Osteoblast (primary cell): ENCODE results near the gene PAFAH1B1. TPM values are rescaled to one million over a fixed set of nuclear protein-coding genes. Genes with fewer than 3 reads are reported as not detected.
"Not testable (repeated sequence)": the region's sequence is repeated elsewhere in the genome, so short reads cannot be mapped to it uniquely, and the experiment has no call there.

Experiments
- DNase-seq: peaks from one replicate; pipeline ENCODE4 v3.0.0; 2011; ENCODE audit warnings: low spot score, mixed read lengths; ENCODE audit not compliant: insufficient read length; ENCODE audit errors: missing footprints
- H2AFZ ChIP-seq: 2 replicates; pipeline ENCODE4 v1.6.0; 2011; ENCODE audit warnings: mild to moderate bottlenecking, low read length
- H3K27ac ChIP-seq: 2 replicates; pipeline ENCODE4 v1.5.1; 2011; ENCODE audit warnings: mild to moderate bottlenecking, low read depth, low read length, moderate library complexity
- H3K27me3 ChIP-seq: 2 replicates; pipeline ENCODE4 v1.6.0; 2012; ENCODE audit warnings: mild to moderate bottlenecking, control low read depth, inconsistent platforms, low read length, moderate library complexity; ENCODE audit not compliant: insufficient read depth
- H3K36me3 ChIP-seq: 2 replicates; pipeline ENCODE4 v1.5.1; 2011; ENCODE audit warnings: mild to moderate bottlenecking, low read length, control low read depth, moderate library complexity; ENCODE audit not compliant: insufficient read depth
- H3K4me1 ChIP-seq: 2 replicates; pipeline ENCODE4 v1.5.1; 2011; ENCODE audit warnings: mild to moderate bottlenecking, low read length, control low read depth, moderate library complexity; ENCODE audit not compliant: insufficient read depth
- H3K4me2 ChIP-seq: 2 replicates; pipeline ENCODE4 v1.6.0; 2011; ENCODE audit warnings: mild to moderate bottlenecking, low read length; ENCODE audit not compliant: insufficient read depth
- H3K4me3 ChIP-seq: fragments of 200-600 bp; sonication (generic); 3 replicates; pipeline ENCODE4 v1.5.1; 2012; ENCODE audit warnings: mild to moderate bottlenecking, low read length, inconsistent platforms; ENCODE audit not compliant: insufficient read depth
- H3K79me2 ChIP-seq: 2 replicates; pipeline ENCODE4 v1.6.0; 2012; ENCODE audit warnings: mild to moderate bottlenecking, low read length, control low read depth, inconsistent platforms; ENCODE audit not compliant: insufficient read depth
- H3K9me3 ChIP-seq: 2 replicates; pipeline ENCODE4 v1.5.1; 2011; ENCODE audit warnings: low read depth, low read length, control low read depth
- H4K20me1 ChIP-seq: 2 replicates; pipeline ENCODE4 v1.6.0; 2012; ENCODE audit warnings: mild to moderate bottlenecking, low read length, control low read depth; ENCODE audit not compliant: insufficient read depth
- CTCF ChIP-seq: IDR thresholded peaks from 2 replicates; pipeline ENCODE4 v1.5.1; 2011; ENCODE audit warnings: mild to moderate bottlenecking, low read depth, low read length, moderate library complexity; ENCODE audit errors: extremely low read depth
- total RNA-seq: library from RNA; depleted of rRNA; stranded (reverse); fragments of >200 nt; gene quantifications from 2 replicates; pipeline ENCODE4 v1.2.3, GENCODE V29; 2012

The PAFAH1B1 gene
- total RNA-seq = 113 and 128 TPM in 2 replicates

- H3K79me2 ChIP-seq = peaks cover 43% of the 10 kb centered on the region
- H3K9me3 ChIP-seq = no peaks in the 10 kb centered on the region
- H3K36me3 ChIP-seq = no peaks in the 10 kb centered on the region
- DNase-seq = peak; percentile 99
- peaks cover 37% of the 10 kb centered on the region for H4K20me1 ChIP-seq
- peak within 1 kb of the TSS; percentile 99 for H3K4me3 ChIP-seq
- TF ChIP-seq CTCF = no peak
- H3K27me3 ChIP-seq = no peaks in the 10 kb centered on the region
- H3K4me1 ChIP-seq = peaks cover 13% of the 10 kb centered on the region
- H3K27ac ChIP-seq = peak within 1 kb of the TSS; percentile 90
- H2AFZ ChIP-seq = peak within 1 kb of the TSS; percentile 90
- peak within 1 kb of the TSS; percentile 97 for H3K4me2 ChIP-seq
These were observed at the start of gene PAFAH1B1 for GRCh38 chr17:2592971-2593820. TSS of gene PAFAH1B1 (plus strand) at chr17:2593654. CDS start at chr17:2638289, 44,635 bp downstream.

- H3K27me3 ChIP-seq = no peaks in the 10 kb centered on the region
- no peak overlapping the region for H3K4me3 ChIP-seq
- no peak overlapping the region for H3K27ac ChIP-seq
- no peak overlapping the region for H2AFZ ChIP-seq
- H3K36me3 ChIP-seq = no peaks in the 10 kb centered on the region
- H4K20me1 ChIP-seq = no peaks in the 10 kb centered on the region
- no peaks in the 10 kb centered on the region for H3K79me2 ChIP-seq
- DNase-seq = no peak
- no peaks in the 10 kb centered on the region for H3K4me1 ChIP-seq
- H3K9me3 ChIP-seq = no peaks in the 10 kb centered on the region
- TF ChIP-seq CTCF = no peak
- H3K4me2 ChIP-seq = no peak overlapping the region
These were observed 48.1 kb upstream of the PAFAH1B1 start for GRCh38 chr17:2545393-2545792.

GRCh38 chr17:2547176-2547575, 46.3 kb upstream of the PAFAH1B1 start:
- H3K4me3 ChIP-seq = no peak overlapping the region
- no peak overlapping the region for H2AFZ ChIP-seq
- H3K27ac ChIP-seq = no peak overlapping the region
- H3K27me3 ChIP-seq = peaks cover 8% of the 10 kb centered on the region
- H4K20me1 ChIP-seq = no peaks in the 10 kb centered on the region
- no peak for TF ChIP-seq CTCF
- H3K9me3 ChIP-seq = no peaks in the 10 kb centered on the region
- peak; percentile 80 for DNase-seq
- H3K4me2 ChIP-seq = peak overlapping the region; percentile 17
- no peaks in the 10 kb centered on the region for H3K79me2 ChIP-seq
- no peaks in the 10 kb centered on the region for H3K36me3 ChIP-seq
- no peaks in the 10 kb centered on the region for H3K4me1 ChIP-seq

GRCh38 chr17:2548026-2548425, 45.4 kb upstream of the PAFAH1B1 start:
- DNase-seq, H3K4me3 ChIP-seq: not testable (repeated sequence)

More at GRCh38 chr17:2548026-2548425, 45.4 kb upstream of the PAFAH1B1 start:
- H3K36me3 ChIP-seq, H3K27ac ChIP-seq, H3K9me3 ChIP-seq, H2AFZ ChIP-seq, H4K20me1 ChIP-seq, H3K4me1 ChIP-seq, H3K4me2 ChIP-seq, H3K79me2 ChIP-seq: not testable (repeated sequence)
- peaks cover 11% of the 10 kb centered on the region for H3K27me3 ChIP-seq
